ENCODE data around the gene USP32.
"Not testable (repeated sequence)": the region's sequence is repeated elsewhere in the genome, so short reads cannot be mapped to it uniquely, and the experiment has no call there.

DNA sequence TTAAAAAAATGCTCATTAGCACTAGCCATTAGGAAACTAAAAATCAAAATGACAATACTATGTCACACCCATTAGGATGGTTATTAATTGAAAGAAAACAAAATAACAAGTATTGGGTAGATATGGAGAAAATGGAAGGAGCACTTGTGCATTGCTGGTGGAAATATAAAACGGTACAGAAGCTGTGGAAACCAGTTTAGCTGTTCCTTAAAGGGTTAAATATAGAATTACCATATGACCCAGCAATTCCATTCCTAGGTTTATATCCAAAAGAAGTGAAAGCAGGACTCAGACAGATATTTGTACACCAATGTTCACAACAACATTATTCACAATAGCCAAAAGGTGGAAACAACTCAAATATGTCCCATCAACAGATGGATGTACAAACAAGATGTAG is 13.7 kb downstream of the USP32 start:
- TF ChIP-seq EZH2 (IDR thresholded peaks at IDR 0.05; ENCODE audit: low read depth, low read length, severe bottlenecking); JUND (IDR thresholded peaks at IDR 0.05; ENCODE audit: low read length); SP1 (IDR thresholded peaks at IDR 0.05; ENCODE audit: low read depth, low read length); POLR2A (IDR thresholded peaks at IDR 0.05; ENCODE audit: control extremely low read depth in 1 of 2, low read depth in 2 of 2, low read length in 2 of 2); EP300 (IDR thresholded peaks at IDR 0.05; ENCODE audit: borderline replicate concordance in 1 of 2, low read depth in 2 of 2, low read length in 2 of 2); GABPA (IDR thresholded peaks at IDR 0.05; ENCODE audit: borderline replicate concordance, insufficient read depth, low read length); RAD21 (IDR thresholded peaks at IDR 0.05 in 1 of 2, conservative IDR thresholded peaks at IDR 0.05 in 1 of 2; ENCODE audit: low read depth in 2 of 2, low read length in 2 of 2): not testable (repeated sequence)
- TF ChIP-seq, protein P1, sequence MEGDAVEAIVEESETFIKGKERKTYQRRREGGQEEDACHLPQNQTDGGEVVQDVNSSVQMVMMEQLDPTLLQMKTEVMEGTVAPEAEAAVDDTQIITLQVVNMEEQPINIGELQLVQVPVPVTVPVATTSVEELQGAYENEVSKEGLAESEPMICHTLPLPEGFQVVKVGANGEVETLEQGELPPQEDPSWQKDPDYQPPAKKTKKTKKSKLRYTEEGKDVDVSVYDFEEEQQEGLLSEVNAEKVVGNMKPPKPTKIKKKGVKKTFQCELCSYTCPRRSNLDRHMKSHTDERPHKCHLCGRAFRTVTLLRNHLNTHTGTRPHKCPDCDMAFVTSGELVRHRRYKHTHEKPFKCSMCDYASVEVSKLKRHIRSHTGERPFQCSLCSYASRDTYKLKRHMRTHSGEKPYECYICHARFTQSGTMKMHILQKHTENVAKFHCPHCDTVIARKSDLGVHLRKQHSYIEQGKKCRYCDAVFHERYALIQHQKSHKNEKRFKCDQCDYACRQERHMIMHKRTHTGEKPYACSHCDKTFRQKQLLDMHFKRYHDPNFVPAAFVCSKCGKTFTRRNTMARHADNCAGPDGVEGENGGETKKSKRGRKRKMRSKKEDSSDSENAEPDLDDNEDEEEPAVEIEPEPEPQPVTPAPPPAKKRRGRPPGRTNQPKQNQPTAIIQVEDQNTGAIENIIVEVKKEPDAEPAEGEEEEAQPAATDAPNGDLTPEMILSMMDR (IDR thresholded peaks at IDR 0.05; ENCODE audit: control extremely low read depth in 1 of 3, insufficient read depth in 1 of 3, low read depth in 1 of 3, low read length in 3 of 3), result not testable (repeated sequence)
- TF ChIP-seq, protein P2, sequence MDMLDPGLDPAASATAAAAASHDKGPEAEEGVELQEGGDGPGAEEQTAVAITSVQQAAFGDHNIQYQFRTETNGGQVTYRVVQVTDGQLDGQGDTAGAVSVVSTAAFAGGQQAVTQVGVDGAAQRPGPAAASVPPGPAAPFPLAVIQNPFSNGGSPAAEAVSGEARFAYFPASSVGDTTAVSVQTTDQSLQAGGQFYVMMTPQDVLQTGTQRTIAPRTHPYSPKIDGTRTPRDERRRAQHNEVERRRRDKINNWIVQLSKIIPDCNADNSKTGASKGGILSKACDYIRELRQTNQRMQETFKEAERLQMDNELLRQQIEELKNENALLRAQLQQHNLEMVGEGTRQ (IDR thresholded peaks at IDR 0.05; ENCODE audit: low read length), result not testable (repeated sequence)
- TF ChIP-seq, protein P3, sequence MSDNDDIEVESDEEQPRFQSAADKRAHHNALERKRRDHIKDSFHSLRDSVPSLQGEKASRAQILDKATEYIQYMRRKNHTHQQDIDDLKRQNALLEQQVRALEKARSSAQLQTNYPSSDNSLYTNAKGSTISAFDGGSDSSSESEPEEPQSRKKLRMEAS (IDR thresholded peaks at IDR 0.05), result not testable (repeated sequence)
